PFSK-1 (cell line): ENCODE data around the gene GAL3ST2.

Experiments used
- FOXP2 ChIP-seq: optimal IDR thresholded peaks from 2 replicates; pipeline ENCODE3; 2011; ENCODE audit warnings: borderline replicate concordance, control low read depth, inconsistent platforms; ENCODE audit not compliant: insufficient read depth; ENCODE audit errors: extremely low read length, extremely low read depth
- POLR2AphosphoS5 ChIP-seq: IDR thresholded peaks from 2 replicates; pipeline ENCODE4 v1.6.1; 2012; ENCODE audit warnings: low read depth, mild to moderate bottlenecking, control low read depth, low read length, moderate library complexity
- SIN3A ChIP-seq: IDR thresholded peaks from 2 replicates; pipeline ENCODE4 v1.6.1; 2012; ENCODE audit warnings: mild to moderate bottlenecking, low read length, moderate library complexity, borderline replicate concordance; ENCODE audit not compliant: insufficient read depth
- TAF1 ChIP-seq: IDR thresholded peaks from 2 replicates; pipeline ENCODE4 v1.6.1; 2012; ENCODE audit warnings: low read length, control low read depth, borderline replicate concordance; ENCODE audit not compliant: insufficient read depth
- TF ChIP-seq, protein P1 (sequence below), 2 experiments: IDR thresholded peaks; 2 replicates each; pipeline versions ENCODE4 v1.6.1 to v1.8.0; 2011 to 2012; ENCODE audit warnings: low read depth in 2 of 2, low read length in 2 of 2, control low read depth in 1 of 2, inconsistent platforms in 1 of 2, mild to moderate bottlenecking in 1 of 2, moderate library complexity in 1 of 2; ENCODE audit not compliant: insufficient read depth in 1 of 2

Gene GAL3ST2

DNA sequence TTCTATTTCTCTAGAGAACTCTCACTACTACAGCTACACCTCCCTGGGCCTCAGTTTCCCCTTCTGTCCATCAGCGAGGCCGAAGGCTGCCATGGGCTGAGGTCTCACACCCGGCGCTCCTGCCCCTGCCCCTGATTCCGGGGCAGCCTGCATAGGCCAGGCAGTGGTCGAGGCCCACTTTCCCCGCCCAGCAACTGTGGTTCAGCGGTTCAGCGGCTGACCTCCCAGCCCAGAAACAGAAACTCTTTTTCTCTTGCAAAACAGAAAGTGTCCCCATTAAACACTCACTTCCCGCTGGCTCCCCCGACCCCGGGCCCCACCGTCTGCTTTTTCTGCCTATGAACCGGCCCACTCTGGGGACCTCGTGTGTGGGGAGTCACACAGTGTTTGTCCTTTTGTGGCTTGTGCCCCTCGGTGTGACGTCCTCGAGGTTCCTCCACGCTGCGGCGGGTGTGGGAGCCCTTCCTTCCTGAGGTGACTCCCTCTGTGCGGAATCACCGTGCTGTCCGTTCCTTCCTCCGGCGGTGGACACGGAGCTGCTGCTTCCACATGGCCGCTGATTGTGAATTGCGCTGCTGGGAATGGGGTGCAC is 66.1 kb downstream of the GAL3ST2 start:
- TF ChIP-seq, protein P1, sequence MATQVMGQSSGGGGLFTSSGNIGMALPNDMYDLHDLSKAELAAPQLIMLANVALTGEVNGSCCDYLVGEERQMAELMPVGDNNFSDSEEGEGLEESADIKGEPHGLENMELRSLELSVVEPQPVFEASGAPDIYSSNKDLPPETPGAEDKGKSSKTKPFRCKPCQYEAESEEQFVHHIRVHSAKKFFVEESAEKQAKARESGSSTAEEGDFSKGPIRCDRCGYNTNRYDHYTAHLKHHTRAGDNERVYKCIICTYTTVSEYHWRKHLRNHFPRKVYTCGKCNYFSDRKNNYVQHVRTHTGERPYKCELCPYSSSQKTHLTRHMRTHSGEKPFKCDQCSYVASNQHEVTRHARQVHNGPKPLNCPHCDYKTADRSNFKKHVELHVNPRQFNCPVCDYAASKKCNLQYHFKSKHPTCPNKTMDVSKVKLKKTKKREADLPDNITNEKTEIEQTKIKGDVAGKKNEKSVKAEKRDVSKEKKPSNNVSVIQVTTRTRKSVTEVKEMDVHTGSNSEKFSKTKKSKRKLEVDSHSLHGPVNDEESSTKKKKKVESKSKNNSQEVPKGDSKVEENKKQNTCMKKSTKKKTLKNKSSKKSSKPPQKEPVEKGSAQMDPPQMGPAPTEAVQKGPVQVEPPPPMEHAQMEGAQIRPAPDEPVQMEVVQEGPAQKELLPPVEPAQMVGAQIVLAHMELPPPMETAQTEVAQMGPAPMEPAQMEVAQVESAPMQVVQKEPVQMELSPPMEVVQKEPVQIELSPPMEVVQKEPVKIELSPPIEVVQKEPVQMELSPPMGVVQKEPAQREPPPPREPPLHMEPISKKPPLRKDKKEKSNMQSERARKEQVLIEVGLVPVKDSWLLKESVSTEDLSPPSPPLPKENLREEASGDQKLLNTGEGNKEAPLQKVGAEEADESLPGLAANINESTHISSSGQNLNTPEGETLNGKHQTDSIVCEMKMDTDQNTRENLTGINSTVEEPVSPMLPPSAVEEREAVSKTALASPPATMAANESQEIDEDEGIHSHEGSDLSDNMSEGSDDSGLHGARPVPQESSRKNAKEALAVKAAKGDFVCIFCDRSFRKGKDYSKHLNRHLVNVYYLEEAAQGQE (IDR thresholded peaks at IDR 0.05; ENCODE audit: insufficient read depth in 1 of 2, low read depth in 2 of 2, low read length in 2 of 2): no peak
- TF ChIP-seq FOXP2: no peak
- TF ChIP-seq TAF1: no peak
- no peak for TF ChIP-seq SIN3A
- no peak for TF ChIP-seq POLR2AphosphoS5

DNA sequence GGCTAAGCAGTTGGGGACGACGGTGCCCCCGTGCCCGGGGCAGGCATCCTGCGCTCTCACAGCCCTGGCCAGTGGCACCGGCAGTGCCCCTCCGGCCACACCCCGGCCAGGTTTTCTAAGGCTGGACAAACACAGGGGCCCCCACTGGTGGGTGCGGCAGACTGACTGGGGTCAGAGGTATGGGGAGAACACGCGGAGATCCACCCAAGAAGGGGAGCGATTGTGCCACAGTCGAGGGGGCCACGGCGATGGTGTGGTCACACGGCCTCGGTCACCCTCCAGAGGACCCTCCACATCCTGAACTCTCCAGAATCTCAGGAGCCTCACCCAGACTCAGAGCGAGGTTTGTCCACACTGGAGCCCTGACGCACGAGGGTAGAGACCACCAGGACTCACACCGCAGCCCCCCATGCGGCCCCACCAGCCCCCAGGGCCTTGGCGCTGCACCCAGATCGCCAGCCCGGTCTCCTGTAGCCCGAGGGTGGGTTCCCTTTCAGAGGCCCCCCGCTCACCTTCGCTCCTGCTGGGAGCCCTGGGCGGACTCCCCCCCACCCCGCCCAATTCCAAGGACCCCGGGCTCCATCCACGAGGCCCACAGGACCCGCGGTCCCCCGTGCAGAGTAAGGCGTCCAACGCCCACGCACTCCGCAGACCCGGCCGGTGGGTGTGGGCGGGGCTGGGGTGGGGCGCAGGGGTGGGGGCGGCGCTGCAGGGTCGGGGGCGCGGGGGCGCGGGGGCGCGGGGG is 66.9 kb downstream of the GAL3ST2 start:
- TF ChIP-seq TAF1 (no peak), SIN3A (no peak), POLR2AphosphoS5 (no peak), FOXP2 (no peak)
- TF ChIP-seq, protein P1 (IDR thresholded peaks at IDR 0.05; ENCODE audit: insufficient read depth in 1 of 2, low read depth in 2 of 2, low read length in 2 of 2): no peak

DNA sequence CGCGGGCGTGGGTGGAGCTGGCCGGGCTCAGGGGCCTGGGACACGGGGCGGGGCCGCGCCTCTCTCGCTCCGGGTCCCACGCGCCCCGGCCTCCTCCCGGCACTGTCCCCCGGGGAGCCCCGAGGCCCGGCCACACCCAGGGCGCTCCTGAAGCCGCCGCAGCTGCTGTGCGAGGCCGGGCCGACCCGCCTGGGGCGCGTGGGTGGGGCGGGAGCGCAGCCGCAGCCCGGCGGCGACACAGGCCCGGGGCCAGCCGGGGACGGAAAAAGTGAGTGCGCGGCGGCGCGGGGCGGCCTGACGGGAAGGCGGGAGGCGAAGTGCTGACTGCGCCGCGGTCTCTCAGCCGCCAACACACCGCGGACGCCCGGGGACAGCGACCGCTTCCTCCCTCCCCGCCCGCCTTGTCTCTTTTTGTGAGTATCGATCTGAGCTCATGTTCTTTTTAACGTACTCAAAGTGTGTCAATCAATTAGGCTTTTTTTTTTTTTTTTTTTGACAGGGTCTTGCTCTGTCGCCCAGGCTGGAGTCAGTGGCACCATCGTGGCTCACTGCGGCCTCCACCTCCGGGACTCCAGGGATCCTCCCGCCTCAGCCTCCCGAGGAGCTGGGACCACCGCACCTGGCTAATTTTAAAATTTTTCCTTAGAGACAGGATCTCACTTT is 67.6 kb downstream of the GAL3ST2 start:
- TF ChIP-seq TAF1 (no peak), POLR2AphosphoS5 (no peak), SIN3A (no peak), FOXP2 (peak; percentile 29)
- TF ChIP-seq, protein P1 (IDR thresholded peaks at IDR 0.05; ENCODE audit: insufficient read depth in 1 of 2, low read depth in 2 of 2, low read length in 2 of 2): no peak

DNA sequence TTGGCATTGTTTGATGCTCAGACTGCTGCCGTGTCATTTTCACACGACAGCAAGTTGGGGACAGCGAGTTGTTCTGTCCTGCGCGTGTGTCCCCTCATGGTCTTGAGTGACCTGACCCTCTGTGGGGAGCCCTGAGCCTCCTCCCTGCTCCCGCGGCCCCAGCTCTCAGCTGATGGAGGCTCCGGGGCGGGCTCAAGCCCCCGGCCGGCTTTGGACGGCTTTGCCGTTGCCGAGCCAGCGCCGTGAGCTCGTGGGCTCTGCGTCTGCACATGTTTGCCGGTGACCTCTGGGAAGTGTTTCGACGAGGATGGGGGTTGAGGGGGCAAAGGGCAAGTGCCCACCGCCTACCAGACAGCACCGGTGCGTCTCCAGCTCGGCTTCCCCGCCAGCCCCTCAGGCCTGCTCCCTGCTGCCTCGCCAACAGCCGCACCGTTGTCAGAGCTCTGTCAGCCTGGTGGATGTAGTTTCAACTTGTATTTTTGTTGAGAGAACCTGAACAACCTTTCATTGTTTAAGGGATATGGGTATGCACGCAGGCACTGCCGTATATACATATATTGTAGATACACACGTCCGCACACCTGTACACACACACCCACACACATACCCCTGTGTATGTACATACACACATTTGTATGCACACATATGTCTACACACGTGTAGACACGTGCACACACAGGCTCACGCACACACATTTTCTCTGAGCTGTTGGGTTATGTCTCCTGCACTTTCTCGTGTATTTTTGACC is 68.4 kb downstream of the GAL3ST2 start:
- TF ChIP-seq SIN3A: no peak
- TF ChIP-seq, protein P1 (IDR thresholded peaks at IDR 0.05; ENCODE audit: insufficient read depth in 1 of 2, low read depth in 2 of 2, low read length in 2 of 2): no peak
- no peak for TF ChIP-seq TAF1
- TF ChIP-seq FOXP2: no peak
- TF ChIP-seq POLR2AphosphoS5: no peak
